ENCODE measurements around the gene OR51B5.
"Not testable (repeated sequence)": the region's sequence is repeated elsewhere in the genome, so short reads cannot be mapped to it uniquely, and the experiment has no call there.

Gene OR51B5

GRCh38 chr11:5343474-5344335, at the start of gene OR51B5:
Gene OR51B5 (minus strand): TSS chr11:5343524. CDS start chr11:5343524, 0 bp downstream.
- DNase-seq (ENCODE audit: low read depth) = no peak

- no peak for DNase-seq (ENCODE audit: low read depth)
Observed at GRCh38 chr11:5390210-5390609, 46.9 kb upstream of the OR51B5 start.

- DNase-seq (ENCODE audit: low read depth) = no peak
Observed at GRCh38 chr11:5384335-5384734, 41.0 kb upstream of the OR51B5 start.

GRCh38 chr11:5383576-5383975, 40.3 kb upstream of the OR51B5 start, which contains the start of gene OR51M1:
Gene OR51M1 (plus strand): TSS chr11:5383812. CDS start chr11:5389399, 5,587 bp downstream.
- no peak for DNase-seq (ENCODE audit: low read depth)

DNA sequence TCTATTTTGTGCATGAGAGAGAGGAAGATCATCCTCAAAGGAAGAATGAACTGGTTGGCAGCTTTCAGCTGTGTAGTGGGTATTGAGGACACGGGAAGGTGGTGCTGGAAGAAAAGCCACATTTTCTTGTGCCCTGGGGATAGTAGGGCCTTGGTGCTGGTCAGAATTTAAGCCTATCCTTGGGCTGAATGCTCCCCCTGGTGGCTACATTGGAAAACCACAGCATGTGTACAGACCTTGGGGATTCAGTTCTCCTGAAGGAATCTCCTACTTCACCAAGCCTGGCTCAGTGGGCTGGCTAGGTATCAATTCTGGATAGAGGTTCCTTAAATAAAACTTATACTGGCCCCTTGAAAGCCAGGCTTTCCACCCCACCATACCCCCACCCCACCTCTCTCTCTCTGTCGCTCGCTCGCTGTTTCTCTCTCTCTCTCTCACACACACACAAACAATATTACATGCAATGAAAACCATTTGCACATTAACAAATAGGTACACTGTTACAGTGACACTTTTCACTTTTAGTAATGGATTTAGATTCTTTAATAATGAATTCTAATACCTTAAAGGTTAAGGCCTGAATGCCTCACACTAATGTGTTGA, 37.5 kb upstream of the OR51B5 start:
- DNase-seq (ENCODE audit: low read depth) = peak; percentile 8

- no peak for DNase-seq (ENCODE audit: low read depth)
Observed at GRCh38 chr11:5369789-5370188, 26.5 kb upstream of the OR51B5 start.

DNA sequence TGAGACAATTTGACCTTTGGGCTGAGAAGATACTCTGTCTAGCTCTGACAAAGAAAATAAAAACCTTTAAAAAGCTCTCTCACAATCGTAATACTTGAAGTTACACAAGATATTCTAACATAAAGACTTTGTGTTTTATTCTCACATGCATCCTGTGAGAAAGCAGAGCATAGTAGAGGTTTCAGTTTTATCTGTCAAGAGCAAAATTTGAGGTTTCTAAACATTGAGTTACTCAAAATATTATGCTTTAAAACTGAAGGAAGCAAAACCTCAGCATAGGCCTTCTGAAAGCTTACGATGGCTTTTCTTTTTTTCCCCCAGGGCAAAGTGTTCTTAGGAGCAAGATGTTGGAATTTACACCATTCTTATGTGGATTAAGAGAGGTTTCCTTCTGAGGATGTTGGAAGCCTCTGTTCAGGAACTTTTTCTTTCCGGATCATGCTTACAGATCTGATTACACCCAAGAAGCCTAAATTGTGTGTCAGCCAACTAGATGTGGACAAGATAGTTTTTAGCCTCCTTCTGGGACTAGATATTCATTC, 25.2 kb upstream of the OR51B5 start:
- no peak for DNase-seq (ENCODE audit: low read depth)

- DNase-seq (ENCODE audit: low read depth) = no peak
Observed at GRCh38 chr11:5367448-5368074, 24.2 kb upstream of the OR51B5 start.

DNA sequence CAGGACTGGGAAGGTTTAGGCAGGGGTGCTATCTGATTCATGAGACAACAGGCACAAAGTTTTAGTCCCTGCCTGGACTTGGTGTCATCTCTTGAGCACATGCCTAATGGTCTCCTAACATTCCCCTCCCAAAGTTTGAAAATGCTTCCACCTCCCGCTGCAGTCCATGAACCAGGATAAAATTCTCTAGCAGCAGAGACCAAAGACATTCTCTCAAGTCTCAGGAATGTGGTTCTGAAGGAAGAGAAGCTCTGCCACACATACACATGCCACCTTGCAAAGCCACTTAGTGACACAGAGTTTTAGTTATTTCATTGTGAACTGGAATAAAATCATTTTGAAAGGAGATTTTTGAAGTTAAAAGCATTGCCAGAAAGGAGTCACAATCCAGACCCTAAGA, 23.5 kb upstream of the OR51B5 start:
- no peak for DNase-seq (ENCODE audit: low read depth)

- not testable (repeated sequence) for DNase-seq (ENCODE audit: low read depth)
Observed at GRCh38 chr11:5366365-5366764, 23.0 kb upstream of the OR51B5 start.

- no peak for DNase-seq (ENCODE audit: low read depth)
Observed at GRCh38 chr11:5364214-5364613, 20.9 kb upstream of the OR51B5 start.

- DNase-seq (ENCODE audit: low read depth) = no peak
Observed at GRCh38 chr11:5363679-5364078, 20.4 kb upstream of the OR51B5 start.

GRCh38 chr11:5362017-5362625, 18.8 kb upstream of the OR51B5 start:
- DNase-seq (ENCODE audit: low read depth) = no peak

- not testable (repeated sequence) for DNase-seq (ENCODE audit: low read depth)
Observed at GRCh38 chr11:5356031-5356430, 12.7 kb upstream of the OR51B5 start.

GRCh38 chr11:5351208-5351607, 7.9 kb upstream of the OR51B5 start, which contains the start of gene OR51B6:
Gene OR51B6 (plus strand): TSS chr11:5351508. CDS start chr11:5351508, 0 bp downstream.
- DNase-seq (ENCODE audit: low read depth) = no peak

GRCh38 chr11:5349550-5349949, 6.2 kb upstream of the OR51B5 start:
- no peak for DNase-seq (ENCODE audit: low read depth)

DNA sequence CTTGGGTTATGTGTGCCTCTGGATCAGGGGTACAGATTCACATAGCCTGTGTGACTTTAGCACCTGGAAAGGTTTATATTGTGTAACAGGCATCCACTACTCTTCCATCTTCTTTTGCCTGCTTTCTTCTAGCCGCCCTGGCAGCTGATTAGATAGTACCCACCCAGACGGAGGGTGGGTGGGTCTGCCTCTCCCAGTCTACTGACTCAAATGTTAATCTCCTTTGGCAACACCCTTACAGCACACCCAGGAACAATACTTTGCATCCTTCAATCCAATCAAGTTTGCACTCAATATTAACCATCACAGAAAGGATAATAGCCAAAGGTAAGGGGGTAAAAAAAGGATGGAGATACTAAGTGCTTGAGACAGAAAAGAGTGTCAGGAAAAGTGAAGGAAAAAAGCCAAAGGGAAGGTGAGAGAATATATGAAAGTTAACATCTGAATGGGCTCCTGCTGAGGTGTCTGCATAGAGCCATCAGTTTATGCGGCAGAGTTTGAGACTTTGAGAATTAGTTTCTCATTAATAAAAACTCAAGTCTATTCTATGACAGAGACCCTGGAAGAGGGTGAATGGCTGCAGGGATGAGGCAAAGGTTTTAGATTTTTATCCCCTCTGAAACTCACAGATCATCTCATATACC, 5.3 kb upstream of the OR51B5 start:
- DNase-seq (ENCODE audit: low read depth) = no peak

- DNase-seq (ENCODE audit: low read depth) = no peak
Observed at GRCh38 chr11:5345831-5346230, 2.5 kb upstream of the OR51B5 start.

- DNase-seq (ENCODE audit: low read depth) = no peak
Observed at GRCh38 chr11:5339771-5340322, 3.5 kb downstream of the OR51B5 start.

- DNase-seq (ENCODE audit: low read depth) = not testable (repeated sequence)
Observed at GRCh38 chr11:5337253-5337652, 6.1 kb downstream of the OR51B5 start.

- no peak for DNase-seq (ENCODE audit: low read depth)
Observed at GRCh38 chr11:5336331-5336730, 7.0 kb downstream of the OR51B5 start.

Data from activated T-cell treated with anti-CD3 and anti-CD28 coated beads for 48 hours (primary cell).